Activated T-helper 2 cell treated with anti-CD3 and anti-CD28 coated beads, Interferon-gamma antibody, Interleukin-2, Interleukin-4, amounts not matched to agents 10 μg/mL and 5 μg/mL and 100 μg/mL, durations not matched to agents 14 hours and 24 hours and 36 hours (primary cell): ENCODE data around the gene SIAH1. TPM values are rescaled to one million over a fixed set of nuclear protein-coding genes. Genes with fewer than 3 reads are reported as not detected.
"Not testable (repeated sequence)": the region's sequence is repeated elsewhere in the genome, so short reads cannot be mapped to it uniquely, and the experiment has no call there.

Source experiments
- DNase-seq: peaks from one replicate; pipeline ENCODE4 v3.0.0; 2021; ENCODE audit warnings: low spot score
- H3K27ac Mint-ChIP-seq: one replicate; pipeline ENCODE4 v1.8.0; 2021; ENCODE audit warnings: mixed read lengths
- H3K27me3 Mint-ChIP-seq: one replicate; pipeline ENCODE4 v1.8.0; 2021; ENCODE audit warnings: low read depth, mixed read lengths
- H3K36me3 Mint-ChIP-seq: one replicate; pipeline ENCODE4 v1.8.0; 2021; ENCODE audit warnings: low read depth, mixed read lengths
- H3K4me1 Mint-ChIP-seq: one replicate; pipeline ENCODE4 v1.8.0; 2021; ENCODE audit warnings: low read depth, mixed read lengths
- H3K4me3 Mint-ChIP-seq: one replicate; pipeline ENCODE4 v1.8.0; 2021; ENCODE audit warnings: low read depth, mild to moderate bottlenecking, moderate library complexity, mixed read lengths
- H3K9me3 Mint-ChIP-seq: one replicate; pipeline ENCODE4 v1.8.0; 2021; ENCODE audit warnings: mixed read lengths
- intact Hi-C: fragments of 100-400 bp; cut with micrococcal nuclease; formaldehyde crosslinking; loops from one replicate; pipeline ENCODE4 v1.15.1; 2023
- total RNA-seq: library from RNA; stranded (reverse); gene quantifications from 2 replicates; pipeline ENCODE4 v1.2.3, GENCODE V29; 2022

The SIAH1 gene
- total RNA-seq, 1 donor from 2014 or later: 17.0 TPM

DNA sequence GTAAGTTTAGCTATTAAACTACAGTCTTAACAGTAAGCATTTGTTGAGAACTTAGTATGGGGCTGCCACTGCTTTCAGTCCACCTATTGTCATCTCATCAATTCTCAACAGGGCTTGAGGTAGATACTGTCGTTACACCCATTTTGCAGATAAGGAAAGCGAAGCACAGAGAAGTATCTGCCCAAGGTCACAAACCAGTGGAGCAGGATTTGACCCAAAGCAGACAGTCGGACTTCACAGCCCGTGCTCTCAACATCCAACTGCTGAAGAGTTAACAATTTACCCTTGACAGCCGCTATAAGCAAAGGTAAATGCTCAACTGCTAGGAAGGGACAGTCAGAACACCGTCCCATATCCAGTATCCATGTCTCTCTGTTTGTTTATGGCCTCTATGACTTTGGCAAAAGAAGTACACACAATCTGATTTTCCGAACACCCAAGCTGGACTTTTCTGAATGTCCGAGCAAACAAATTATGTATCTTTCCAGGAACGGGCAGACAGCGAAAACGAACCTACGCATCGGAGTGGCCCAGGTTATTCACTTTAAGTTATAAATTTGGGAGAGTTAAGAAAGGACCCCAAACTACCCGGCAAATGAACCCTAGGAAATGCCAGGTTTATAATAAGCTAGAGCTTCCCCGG lies 1.2 kb downstream of the SIAH1 start:
- Mint-ChIP-seq H3K4me1 (peaks cover 34% of the 10 kb centered on the region), H3K9me3 (no peaks in the 10 kb centered on the region), H3K36me3 (no peaks in the 10 kb centered on the region), H3K27ac (peak overlapping the region; percentile 88), H3K27me3 (no peaks in the 10 kb centered on the region), H3K4me3 (peak overlapping the region; percentile 94)
- intact Hi-C loops: loop anchor here (1.0 to 5.0 kb wide), 3 partner anchors 18 to 1557 kb away; no protein-coding TSS in a partner anchor
- DNase-seq: no peak

DNA sequence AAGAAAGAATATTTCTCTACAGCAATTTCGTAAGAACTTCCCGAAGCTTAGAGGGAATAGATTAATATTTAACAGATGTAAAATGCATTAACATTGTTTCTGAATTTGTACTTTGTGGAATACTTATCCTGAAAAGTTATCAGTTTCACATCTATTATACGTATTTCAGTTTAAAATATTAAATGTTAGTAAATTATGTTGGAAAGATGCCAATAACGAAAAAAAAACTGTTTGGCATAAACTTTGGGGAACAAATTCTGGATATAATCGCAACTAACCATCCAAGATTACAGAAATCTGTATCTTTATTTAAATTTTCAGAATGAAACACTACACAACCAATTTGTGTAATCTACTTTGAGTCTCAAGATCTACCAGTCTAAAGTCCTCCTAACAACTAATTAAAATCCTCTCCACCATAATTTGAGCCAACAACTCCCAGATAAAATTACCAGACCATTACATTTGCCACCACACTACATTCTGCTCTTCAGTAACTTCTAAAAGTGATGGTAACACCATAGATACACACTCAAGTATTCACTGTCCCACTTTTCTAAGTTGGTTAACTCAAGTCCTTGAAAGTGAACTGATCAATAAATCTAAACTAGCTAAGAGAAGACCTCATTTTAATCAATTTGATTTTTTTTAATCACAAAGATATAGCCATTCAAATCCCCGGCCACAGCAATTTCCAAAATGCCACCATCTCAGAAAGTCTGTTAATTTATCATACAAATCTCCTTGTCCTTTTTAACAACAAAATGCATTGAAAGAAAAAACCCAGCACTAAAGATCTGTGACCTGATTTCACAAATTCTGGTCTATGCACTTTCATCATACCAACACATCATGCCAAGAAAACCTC lies 2.0 kb downstream of the SIAH1 start:
- no peak for DNase-seq
- Mint-ChIP-seq H3K27me3 (no peaks in the 10 kb centered on the region), H3K36me3 (no peaks in the 10 kb centered on the region), H3K4me1 (peaks cover 41% of the 10 kb centered on the region), H3K27ac (peak overlapping the region; percentile 88), H3K9me3 (no peaks in the 10 kb centered on the region), H3K4me3 (peak overlapping the region; percentile 94)
- intact Hi-C loops: loop anchor here (1.0 to 5.0 kb wide), 2 partner anchors 17 to 1556 kb away; no protein-coding TSS in a partner anchor

DNA sequence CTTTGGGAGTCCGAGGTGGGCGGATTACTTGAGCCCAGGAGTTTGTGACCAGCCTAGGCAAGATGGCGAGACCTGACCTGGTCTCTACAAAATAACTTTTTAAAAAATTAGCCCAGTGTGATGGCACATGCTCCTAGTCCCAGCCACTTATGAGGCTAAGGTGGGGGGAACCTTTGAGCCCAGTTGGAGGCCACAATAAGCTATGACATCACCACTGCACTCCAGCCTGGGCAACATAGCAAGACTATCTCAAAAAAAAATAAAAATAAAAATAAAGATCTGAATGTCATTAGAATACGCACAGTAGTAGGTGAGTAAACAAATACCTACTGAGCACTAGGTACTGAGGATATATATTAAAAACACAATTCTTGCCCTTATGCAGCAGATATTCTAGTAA lies 3.1 kb downstream of the SIAH1 start:
- Mint-ChIP-seq H3K27me3 (no peaks in the 10 kb centered on the region), H3K36me3 (no peaks in the 10 kb centered on the region), H3K27ac (no peak overlapping the region), H3K4me1 (peaks cover 41% of the 10 kb centered on the region), H3K9me3 (no peaks in the 10 kb centered on the region), H3K4me3 (no peak overlapping the region)
- no peak for DNase-seq
- intact Hi-C loops: loop anchor here (5.0 kb wide), 1 partner anchor 1555 kb away; no protein-coding TSS in a partner anchor

DNA sequence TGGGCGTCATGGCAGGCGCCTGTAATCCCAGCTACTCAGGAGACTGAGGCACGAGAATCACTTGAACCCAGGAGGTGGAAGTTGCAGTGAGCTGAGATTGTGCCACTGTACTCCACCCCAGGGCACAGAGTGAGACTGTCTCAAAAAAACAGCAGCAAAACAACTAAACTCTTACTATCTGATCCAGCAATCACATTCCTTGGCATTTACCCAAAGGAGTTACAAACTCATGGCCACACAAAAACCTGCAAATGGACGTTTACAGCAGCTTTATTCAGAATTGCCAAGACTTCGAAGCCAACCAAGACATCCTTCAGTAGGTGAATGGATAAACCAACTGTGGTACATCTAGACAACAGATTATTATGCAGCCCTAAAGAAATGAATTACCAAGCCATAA lies 4.0 kb downstream of the SIAH1 start:
- Mint-ChIP-seq H3K27ac (no peak overlapping the region), H3K4me1 (peaks cover 46% of the 10 kb centered on the region), H3K27me3 (no peaks in the 10 kb centered on the region), H3K9me3 (no peaks in the 10 kb centered on the region), H3K36me3 (no peaks in the 10 kb centered on the region), H3K4me3 (no peak overlapping the region)
- intact Hi-C loops: loop anchor here (5.0 kb wide), 1 partner anchor 1554 kb away; no protein-coding TSS in a partner anchor
- no peak for DNase-seq

DNA sequence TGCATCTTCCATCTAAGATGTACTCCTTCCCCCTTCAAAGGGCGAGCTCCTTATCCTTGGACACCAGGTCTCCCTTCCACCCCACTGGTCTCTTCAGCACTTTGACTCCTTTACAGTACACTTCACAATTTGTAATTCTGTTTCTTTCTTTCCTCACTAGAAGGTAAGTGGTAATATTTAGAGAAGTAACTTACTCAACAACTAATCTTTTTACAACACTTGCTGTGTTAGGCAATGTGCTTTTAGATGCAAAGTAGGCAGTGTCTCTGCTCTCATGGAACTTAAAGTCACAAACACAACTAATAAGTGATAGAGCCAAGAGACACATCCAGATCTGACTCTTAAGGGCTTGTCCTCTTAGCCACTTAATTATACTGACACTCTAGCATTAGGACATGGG lies 6.4 kb downstream of the SIAH1 start:
- no peak for DNase-seq
- Mint-ChIP-seq H3K4me1 (peaks cover 41% of the 10 kb centered on the region), H3K27ac (peak overlapping the region; percentile 28), H3K9me3 (no peaks in the 10 kb centered on the region), H3K36me3 (no peaks in the 10 kb centered on the region), H3K27me3 (no peaks in the 10 kb centered on the region), H3K4me3 (no peak overlapping the region)
- intact Hi-C loops: no loop called here

DNA sequence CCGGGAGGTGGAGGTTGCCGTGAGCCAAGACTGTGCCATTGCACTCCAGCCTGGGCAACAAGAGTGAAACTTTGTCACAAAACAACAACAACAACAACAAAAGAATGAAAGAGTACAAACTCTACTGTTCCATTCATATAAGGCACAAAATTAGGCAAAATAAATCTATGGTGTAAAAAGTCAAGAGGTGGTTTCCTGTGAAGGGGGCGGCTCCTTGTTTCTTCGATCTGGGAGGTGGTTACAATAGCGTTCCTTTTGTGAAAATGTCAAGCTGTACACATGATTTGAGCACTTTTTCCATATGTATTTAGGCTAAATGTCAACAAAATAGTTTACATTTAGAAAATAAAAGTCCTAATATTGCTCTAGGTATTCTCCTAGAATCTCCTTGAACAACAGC lies 6.9 kb downstream of the SIAH1 start:
- no peak for DNase-seq
- H3K36me3 Mint-ChIP-seq: no peaks in the 10 kb centered on the region
- intact Hi-C loops: no loop called here
- peaks cover 35% of the 10 kb centered on the region for H3K4me1 Mint-ChIP-seq
- H3K9me3 Mint-ChIP-seq: no peaks in the 10 kb centered on the region
- no peak overlapping the region for H3K4me3 Mint-ChIP-seq
- H3K27ac Mint-ChIP-seq: no peak overlapping the region
- no peaks in the 10 kb centered on the region for H3K27me3 Mint-ChIP-seq

DNA sequence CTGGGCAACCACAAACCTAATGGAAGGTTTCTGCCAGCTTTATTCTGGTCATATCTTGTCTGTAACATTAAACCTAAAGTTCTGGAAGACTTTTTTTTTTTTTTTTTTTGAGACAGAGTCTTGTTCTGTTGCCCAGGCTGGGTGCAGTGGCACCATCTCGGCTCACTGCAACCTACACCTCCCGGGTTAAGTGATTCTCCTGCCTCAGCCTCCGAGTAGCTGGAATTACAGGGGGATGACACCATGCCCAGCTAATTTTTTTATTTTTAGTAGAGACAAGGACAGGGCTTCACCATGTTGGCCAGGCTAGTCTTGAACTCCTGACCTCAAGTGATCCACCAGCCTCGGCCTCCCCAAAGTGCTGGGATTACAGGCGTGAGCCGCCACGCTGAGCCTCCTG lies 7.9 kb downstream of the SIAH1 start:
- H3K27ac Mint-ChIP-seq, intact Hi-C loops, H3K27me3 Mint-ChIP-seq, H3K4me3 Mint-ChIP-seq, H3K9me3 Mint-ChIP-seq, DNase-seq, H3K36me3 Mint-ChIP-seq: not testable (repeated sequence)
- peaks cover 32% of the 10 kb centered on the region for H3K4me1 Mint-ChIP-seq

DNA sequence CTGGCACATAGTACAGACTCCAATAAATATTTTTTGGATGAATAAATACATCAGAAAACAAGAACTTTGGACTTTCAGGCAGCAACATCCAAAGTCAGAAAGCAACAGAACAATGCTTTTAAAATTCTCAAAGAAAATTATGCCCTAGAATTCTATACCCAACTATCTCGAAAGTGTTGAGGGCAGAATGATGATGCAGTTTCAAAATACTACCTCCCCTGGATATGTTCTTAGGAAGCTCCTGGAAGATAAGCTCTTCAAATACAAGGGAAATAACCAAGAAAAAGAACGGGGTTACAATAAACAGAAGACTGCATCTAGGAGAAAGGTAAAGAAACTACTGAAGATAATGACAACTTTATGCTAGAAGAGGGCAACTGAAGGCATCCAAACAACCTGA lies 11.0 kb downstream of the SIAH1 start:
- H3K4me1 Mint-ChIP-seq: peaks cover 27% of the 10 kb centered on the region
- no peaks in the 10 kb centered on the region for H3K27me3 Mint-ChIP-seq
- no peaks in the 10 kb centered on the region for H3K9me3 Mint-ChIP-seq
- H3K4me3 Mint-ChIP-seq: no peak overlapping the region
- H3K36me3 Mint-ChIP-seq: no peaks in the 10 kb centered on the region
- no peak overlapping the region for H3K27ac Mint-ChIP-seq
- intact Hi-C loops: no loop called here
- DNase-seq: no peak

DNA sequence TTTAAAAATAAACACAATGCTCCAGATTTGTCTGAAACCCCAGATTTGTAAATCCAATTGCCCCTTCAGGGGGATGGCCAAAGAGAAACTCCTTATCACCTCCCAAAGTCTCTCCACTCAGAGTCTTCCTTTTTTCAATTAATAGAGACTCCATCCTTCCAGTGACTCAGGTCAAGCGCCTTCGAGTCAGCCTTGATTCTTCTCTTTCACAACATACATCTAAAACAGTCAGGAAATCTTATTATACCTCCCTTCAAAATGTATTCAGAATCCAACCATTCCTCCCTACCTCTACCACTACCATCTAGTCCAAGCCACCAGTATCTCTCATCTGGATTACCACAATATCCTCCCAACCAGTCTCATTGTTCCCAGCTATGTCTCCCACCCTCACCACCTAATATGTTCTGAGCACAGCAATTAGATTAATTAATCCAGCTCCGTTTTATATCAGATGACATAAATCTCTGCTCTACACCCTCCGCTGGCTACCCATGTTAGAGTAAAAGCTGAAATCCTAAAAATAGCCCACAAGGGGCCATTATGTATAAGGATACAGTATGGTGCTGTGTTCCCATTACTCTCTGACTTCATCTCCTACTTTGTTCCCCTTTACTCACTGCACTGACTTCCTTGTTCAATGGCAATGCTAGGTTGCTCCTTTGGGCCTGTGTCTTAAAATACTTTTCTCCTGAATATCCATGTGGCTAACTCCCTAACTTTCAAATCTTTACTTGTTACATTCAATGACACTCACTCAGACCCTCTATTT lies 11.8 kb downstream of the SIAH1 start:
- no peak for DNase-seq
- Mint-ChIP-seq H3K36me3 (no peaks in the 10 kb centered on the region), H3K27ac (no peak overlapping the region), H3K27me3 (no peaks in the 10 kb centered on the region), H3K9me3 (no peaks in the 10 kb centered on the region), H3K4me1 (peaks cover 22% of the 10 kb centered on the region), H3K4me3 (no peak overlapping the region)
- intact Hi-C loops: no loop called here

DNA sequence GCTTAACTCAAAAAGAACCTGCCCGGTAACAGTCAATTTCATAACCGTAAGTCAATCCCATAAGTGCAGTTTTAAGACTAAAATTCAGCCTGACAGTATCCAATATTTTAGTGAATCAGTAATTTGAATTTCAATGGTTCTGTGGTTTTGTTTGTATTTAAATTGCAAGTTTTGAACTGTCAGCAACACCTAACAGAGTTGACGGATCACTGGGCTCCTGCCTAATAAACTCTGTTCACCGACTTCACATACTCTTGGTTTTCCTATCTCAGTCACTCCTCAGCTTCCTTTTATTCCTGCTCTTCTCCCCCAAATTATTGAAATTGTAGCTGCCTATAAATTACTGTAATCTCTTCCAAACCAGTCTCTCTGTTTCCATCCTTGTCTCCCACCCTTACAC lies 12.5 kb downstream of the SIAH1 start:
- H3K36me3 Mint-ChIP-seq: no peaks in the 10 kb centered on the region
- no peaks in the 10 kb centered on the region for H3K27me3 Mint-ChIP-seq
- no peak overlapping the region for H3K27ac Mint-ChIP-seq
- peaks cover 23% of the 10 kb centered on the region for H3K4me1 Mint-ChIP-seq
- no peak for DNase-seq
- no peak overlapping the region for H3K4me3 Mint-ChIP-seq
- H3K9me3 Mint-ChIP-seq: no peaks in the 10 kb centered on the region
- intact Hi-C loops: no loop called here

DNA sequence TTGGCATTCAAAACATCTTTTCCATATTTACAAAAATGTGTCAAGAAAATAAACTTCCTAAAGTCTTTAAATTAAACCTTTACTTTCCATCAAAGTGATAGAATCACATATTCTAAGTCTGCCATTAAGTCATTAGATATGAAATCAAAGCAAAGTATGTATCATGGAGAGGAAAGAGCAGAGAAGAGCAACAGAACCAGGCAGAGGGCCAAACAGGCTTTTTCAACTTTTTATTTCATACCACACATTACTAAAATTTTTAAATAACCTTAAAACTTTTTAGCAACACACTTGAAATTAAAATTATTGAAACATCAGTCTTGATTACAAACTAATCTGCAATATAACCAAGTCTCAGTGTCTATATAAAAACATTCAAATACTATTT lies 13.8 kb downstream of the SIAH1 start:
- Mint-ChIP-seq H3K4me1 (peaks cover 30% of the 10 kb centered on the region), H3K9me3 (no peaks in the 10 kb centered on the region), H3K4me3 (no peak overlapping the region), H3K27me3 (no peaks in the 10 kb centered on the region), H3K36me3 (no peaks in the 10 kb centered on the region), H3K27ac (no peak overlapping the region)
- intact Hi-C loops: no loop called here
- no peak for DNase-seq

DNA sequence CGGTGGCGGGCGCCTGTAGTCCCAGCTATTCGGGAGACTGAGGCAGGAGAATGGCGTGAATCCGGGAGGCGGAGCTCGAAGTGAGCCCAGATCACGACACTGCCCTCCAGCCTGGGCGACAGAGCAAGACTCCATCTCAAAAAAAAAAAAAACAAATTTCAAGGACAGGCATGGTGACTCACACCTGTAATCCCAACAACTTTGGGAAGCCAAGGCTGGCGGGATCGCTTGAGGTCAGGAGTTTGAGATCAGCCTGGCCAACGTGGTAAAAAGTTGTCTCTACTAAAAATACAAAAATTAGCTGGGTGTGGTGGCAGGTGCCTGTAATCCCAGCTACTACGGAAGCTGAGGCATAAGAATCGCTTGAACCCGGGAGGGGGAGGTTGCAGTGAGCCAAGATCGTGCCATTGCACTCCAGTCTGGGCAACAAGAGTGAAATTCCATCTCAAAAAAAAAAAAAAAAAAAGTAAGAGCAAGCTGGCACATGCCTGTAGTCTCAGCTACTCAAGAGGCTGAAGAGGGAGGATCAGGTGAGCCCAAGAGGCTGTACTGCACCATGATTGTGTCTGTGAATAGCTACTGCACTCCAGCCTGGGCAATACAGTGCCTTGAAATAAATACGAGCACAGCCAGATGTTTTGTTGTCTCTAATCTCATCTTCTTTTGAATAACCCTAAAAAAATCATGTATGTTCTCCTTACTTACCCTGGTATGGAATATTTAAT lies 14.4 kb downstream of the SIAH1 start:
- H3K4me1 Mint-ChIP-seq: peaks cover 33% of the 10 kb centered on the region
- H3K27ac Mint-ChIP-seq, DNase-seq, intact Hi-C loops, H3K36me3 Mint-ChIP-seq, H3K9me3 Mint-ChIP-seq, H3K27me3 Mint-ChIP-seq, H3K4me3 Mint-ChIP-seq: not testable (repeated sequence)
